MM.1S (cell line): ENCODE measurements around the gene SOX21.

Experiments used
- DNase-seq: peaks from one replicate; pipeline ENCODE4 v3.0.0-alpha.2; 2015
- H2AFZ ChIP-seq: fragments of 300-600 bp; sonication (generic); 2 replicates; pipeline ENCODE4 v1.6.0; 2016; ENCODE audit warnings: antibody characterized with exemption, low read length
- H3F3A ChIP-seq: fragments of 300-600 bp; sonication (generic); 2 replicates; pipeline ENCODE4 v1.6.1; 2016; ENCODE audit warnings: mild to moderate bottlenecking, antibody characterized with exemption, low read length, moderate library complexity, mixed read lengths; ENCODE audit not compliant: insufficient read depth
- H3K27ac ChIP-seq: fragments of 300-600 bp; sonication (generic); 2 replicates; pipeline ENCODE4 v1.5.1; 2016; ENCODE audit warnings: mild to moderate bottlenecking, low read length
- H3K27me3 ChIP-seq: fragments of 300-600 bp; sonication (generic); replicated peaks from 2 replicates; pipeline ENCODE4 v1.6.0; 2016; ENCODE audit warnings: low read length; ENCODE audit not compliant: insufficient read depth
- H3K36me3 ChIP-seq: fragments of 300-600 bp; sonication (generic); replicated peaks from 2 replicates; pipeline ENCODE4 v1.6.1; 2016; ENCODE audit warnings: mild to moderate bottlenecking, low read length, mixed read lengths; ENCODE audit not compliant: insufficient read depth
- H3K4me1 ChIP-seq: fragments of 300-600 bp; sonication (generic); 2 replicates; pipeline ENCODE4 v1.6.1; 2016; ENCODE audit warnings: low read length, mixed read lengths
- H3K4me2 ChIP-seq: fragments of 300-600 bp; sonication (generic); 2 replicates; pipeline ENCODE4 v1.6.0; 2016; ENCODE audit warnings: low read depth, low read length
- H3K4me3 ChIP-seq: fragments of 300-600 bp; sonication (generic); 2 replicates; pipeline ENCODE4 v1.5.1; 2016; ENCODE audit warnings: low read length, mixed read lengths
- H3K79me2 ChIP-seq: fragments of 300-600 bp; sonication (generic); 2 replicates; pipeline ENCODE4 v1.6.1; 2016; ENCODE audit warnings: mixed run types, low read length, mixed read lengths
- H3K9ac ChIP-seq: fragments of 300-600 bp; sonication (generic); 2 replicates; pipeline ENCODE4 v1.6.1; 2016; ENCODE audit warnings: low read length, mixed read lengths
- H3K9me2 ChIP-seq: fragments of 300-600 bp; sonication (generic); replicated peaks from 2 replicates; pipeline ENCODE4 v1.6.1; 2016; ENCODE audit warnings: mild to moderate bottlenecking, low read length, mixed read lengths; ENCODE audit not compliant: insufficient read depth
- H3K9me3 ChIP-seq: fragments of 300-600 bp; sonication (generic); replicated peaks from 2 replicates; pipeline ENCODE4 v1.6.1; 2016; ENCODE audit warnings: mild to moderate bottlenecking, low read length, mixed read lengths; ENCODE audit not compliant: insufficient read depth
- H4K20me1 ChIP-seq: fragments of 300-600 bp; sonication (generic); 2 replicates; pipeline ENCODE4 v1.6.1; 2016; ENCODE audit warnings: mild to moderate bottlenecking, low read length, moderate library complexity, mixed read lengths; ENCODE audit not compliant: insufficient read depth
- CTCF ChIP-seq: fragments of 300-600 bp; sonication (generic); IDR thresholded peaks from 2 replicates; pipeline ENCODE4 v1.5.1; 2016; ENCODE audit warnings: antibody characterized with exemption, low read length, mixed read lengths
- EZH2 ChIP-seq: fragments of 300-600 bp; sonication (generic); optimal IDR thresholded peaks from 2 replicates; pipeline ENCODE3; 2017; ENCODE audit warnings: low read depth, mild to moderate bottlenecking, antibody characterized with exemption, low read length, mixed read lengths
- EZH2phosphoT487 ChIP-seq: fragments of 300-600 bp; sonication (generic); IDR thresholded peaks from 2 replicates; pipeline ENCODE4 v1.6.1; 2018; ENCODE audit warnings: antibody characterized with exemption, low read length

Gene SOX21

GRCh38 chr13:94672400-94672799 is 39.9 kb downstream of the SOX21 start:
- no peak for TF ChIP-seq CTCF
- TF ChIP-seq EZH2 = no peak
- Histone ChIP-seq H3K9ac (no peak overlapping the region), H3K9me2 (no peaks in the 10 kb centered on the region), H3F3A (no peaks in the 10 kb centered on the region), H4K20me1 (no peaks in the 10 kb centered on the region), H3K27me3 (no peaks in the 10 kb centered on the region), H2AFZ (no peak overlapping the region), H3K36me3 (no peaks in the 10 kb centered on the region), H3K4me2 (no peak overlapping the region), H3K27ac (no peak overlapping the region), H3K79me2 (no peaks in the 10 kb centered on the region), H3K4me3 (no peak overlapping the region), H3K9me3 (no peaks in the 10 kb centered on the region), H3K4me1 (no peaks in the 10 kb centered on the region)
- no peak for DNase-seq

- no peaks in the 10 kb centered on the region for H3K4me1 ChIP-seq
- no peaks in the 10 kb centered on the region for H3K9me3 ChIP-seq
- H3K27me3 ChIP-seq = no peaks in the 10 kb centered on the region
- no peaks in the 10 kb centered on the region for H3K79me2 ChIP-seq
- H4K20me1 ChIP-seq = no peaks in the 10 kb centered on the region
- H2AFZ ChIP-seq = no peak overlapping the region
- no peak overlapping the region for H3K27ac ChIP-seq
- no peak for DNase-seq
- no peaks in the 10 kb centered on the region for H3K36me3 ChIP-seq
- H3K9me2 ChIP-seq = no peaks in the 10 kb centered on the region
- TF ChIP-seq EZH2 (no peak), EZH2phosphoT487 (no peak), CTCF (no peak)
- no peak overlapping the region for H3K4me3 ChIP-seq
- no peak overlapping the region for H3K9ac ChIP-seq
- no peaks in the 10 kb centered on the region for H3F3A ChIP-seq
- H3K4me2 ChIP-seq = no peak overlapping the region
These were observed 45.2 kb downstream of the SOX21 start for GRCh38 chr13:94667190-94667589.

- H3K4me2 ChIP-seq = no peak overlapping the region
- H3K4me1 ChIP-seq = no peaks in the 10 kb centered on the region
- H3F3A ChIP-seq = no peaks in the 10 kb centered on the region
- no peak overlapping the region for H2AFZ ChIP-seq
- no peak for DNase-seq
- H3K9me3 ChIP-seq = no peaks in the 10 kb centered on the region
- no peak overlapping the region for H3K4me3 ChIP-seq
- no peak overlapping the region for H3K9ac ChIP-seq
- H3K79me2 ChIP-seq = no peaks in the 10 kb centered on the region
- H3K27ac ChIP-seq = no peak overlapping the region
- H4K20me1 ChIP-seq = no peaks in the 10 kb centered on the region
- no peaks in the 10 kb centered on the region for H3K27me3 ChIP-seq
- H3K36me3 ChIP-seq = no peaks in the 10 kb centered on the region
- TF ChIP-seq EZH2phosphoT487 (no peak), CTCF (no peak), EZH2 (no peak)
- no peaks in the 10 kb centered on the region for H3K9me2 ChIP-seq
These were observed 46.3 kb downstream of the SOX21 start for GRCh38 chr13:94666065-94666464.
